HG02981 (cell line): ENCODE results near the gene TMEM245.

Experiments used
- ATAC-seq: cut with Tn5 transposase; IDR thresholded peaks from one replicate; pipeline ENCODE4 v1.9.1; 2021; ENCODE audit warnings: mild to moderate bottlenecking, moderate library complexity; ENCODE audit not compliant: unreplicated experiment

Gene TMEM245

DNA sequence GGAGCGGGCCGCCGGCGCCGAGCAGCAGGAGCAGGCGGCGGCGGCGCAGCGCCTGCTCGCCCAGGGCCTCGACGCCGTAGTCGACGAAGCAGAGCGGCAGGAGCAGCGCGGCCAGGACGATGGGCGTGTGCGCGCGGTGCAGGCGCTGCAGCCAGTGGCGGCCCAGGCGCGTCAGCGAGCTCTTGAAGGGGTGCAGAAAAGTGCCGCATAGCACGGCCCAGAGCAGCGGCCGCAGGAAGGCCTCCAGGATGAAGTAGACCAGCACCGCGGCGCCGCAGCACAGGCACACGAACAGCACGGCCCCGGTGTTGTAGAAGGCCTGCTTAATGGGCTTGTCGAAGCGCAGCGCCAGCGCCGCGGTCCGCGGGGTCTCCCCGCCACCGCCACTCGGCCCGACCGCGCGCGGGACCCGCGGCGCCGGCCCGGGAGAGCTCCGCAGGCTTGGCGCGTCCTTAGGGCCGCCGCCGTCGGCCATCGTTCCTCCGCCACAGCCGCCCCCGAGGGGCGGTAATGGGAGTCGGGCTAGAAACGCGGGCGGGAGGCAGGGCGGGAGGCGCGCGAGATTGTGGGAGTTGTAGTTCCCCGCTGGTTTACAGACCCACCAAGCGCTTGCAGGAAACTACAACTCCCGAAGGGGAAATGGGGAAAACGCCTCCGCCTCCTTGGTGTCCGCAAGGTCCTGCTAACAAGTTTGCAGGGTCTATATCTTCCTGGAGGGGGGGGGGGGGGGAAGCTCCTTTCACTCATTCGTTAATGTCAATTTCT, at the start of gene TMEM245:
TMEM245 (minus strand) TSS at position 509 of the 765 bp plus-strand sequence; CDS start at position 475, 34 bp downstream.
- ATAC-seq = peak; percentile 91

DNA sequence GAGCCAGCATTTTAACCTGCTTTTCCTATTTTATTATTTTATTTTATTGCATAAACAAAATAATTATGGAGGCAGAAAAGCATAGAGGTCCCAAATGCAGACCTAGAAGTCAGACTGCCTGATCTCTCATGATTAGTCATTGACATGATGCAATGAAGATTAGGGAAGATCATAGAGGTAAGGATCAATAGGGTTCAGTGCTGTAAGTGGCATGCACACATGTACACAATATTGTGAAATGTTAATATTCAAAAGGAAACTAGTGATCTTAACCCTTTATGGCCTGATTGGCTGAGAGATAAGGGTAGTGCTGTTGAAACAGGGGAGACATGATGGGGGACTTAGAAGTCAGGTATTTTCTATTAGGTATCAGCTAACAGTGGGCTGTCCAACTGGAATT, 48.4 kb upstream of the TMEM245 start:
- no peak for ATAC-seq

GRCh38 chr9:109167716-109168115, 48.0 kb upstream of the TMEM245 start:
- ATAC-seq = no peak

DNA sequence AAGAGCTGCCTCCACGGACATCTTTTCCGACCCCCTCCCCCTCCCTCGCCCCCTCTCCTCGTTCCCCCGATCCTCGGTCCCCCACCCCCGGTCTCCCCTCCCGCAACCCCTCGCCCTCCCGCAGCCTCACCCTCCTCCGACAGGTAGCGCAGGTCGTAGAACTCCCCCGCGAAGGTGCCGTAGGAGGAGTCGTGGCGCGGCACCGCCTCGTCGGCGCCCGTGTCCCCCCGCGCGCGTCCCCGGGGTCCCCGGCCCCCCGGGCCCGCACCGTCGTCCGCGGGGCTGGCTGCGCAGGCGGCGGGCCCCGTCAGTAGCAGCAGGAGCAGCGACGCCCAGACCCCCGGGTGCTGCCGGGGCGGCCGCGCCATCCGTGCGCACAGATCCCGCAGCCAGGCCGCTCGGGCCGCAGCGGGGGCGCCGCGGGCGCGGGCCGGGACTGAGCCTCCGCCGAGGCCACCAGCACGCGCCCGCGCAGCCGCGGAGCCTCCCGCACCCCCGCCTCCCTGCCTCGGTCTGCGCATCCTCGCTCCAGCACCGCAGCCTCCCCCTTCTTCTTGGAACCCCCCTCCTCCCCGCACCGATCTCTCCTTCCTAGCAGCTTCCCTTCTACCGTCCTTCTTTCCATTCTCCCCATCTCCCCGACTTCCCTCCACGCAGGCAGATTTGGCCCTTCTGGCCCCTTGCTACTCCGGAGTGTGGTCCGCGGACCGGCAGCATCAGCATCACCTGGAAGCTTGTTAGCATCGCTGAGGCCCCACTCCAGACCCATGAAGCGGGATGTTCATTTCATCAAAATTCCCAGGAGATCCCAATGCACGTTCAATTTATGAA, 47.2 kb upstream of the TMEM245 start, which contains the start of gene FRRS1L:
FRRS1L (minus strand) TSS at position 479 of the 831 bp plus-strand sequence; CDS start at position 368, 111 bp downstream.
- ATAC-seq = no peak

DNA sequence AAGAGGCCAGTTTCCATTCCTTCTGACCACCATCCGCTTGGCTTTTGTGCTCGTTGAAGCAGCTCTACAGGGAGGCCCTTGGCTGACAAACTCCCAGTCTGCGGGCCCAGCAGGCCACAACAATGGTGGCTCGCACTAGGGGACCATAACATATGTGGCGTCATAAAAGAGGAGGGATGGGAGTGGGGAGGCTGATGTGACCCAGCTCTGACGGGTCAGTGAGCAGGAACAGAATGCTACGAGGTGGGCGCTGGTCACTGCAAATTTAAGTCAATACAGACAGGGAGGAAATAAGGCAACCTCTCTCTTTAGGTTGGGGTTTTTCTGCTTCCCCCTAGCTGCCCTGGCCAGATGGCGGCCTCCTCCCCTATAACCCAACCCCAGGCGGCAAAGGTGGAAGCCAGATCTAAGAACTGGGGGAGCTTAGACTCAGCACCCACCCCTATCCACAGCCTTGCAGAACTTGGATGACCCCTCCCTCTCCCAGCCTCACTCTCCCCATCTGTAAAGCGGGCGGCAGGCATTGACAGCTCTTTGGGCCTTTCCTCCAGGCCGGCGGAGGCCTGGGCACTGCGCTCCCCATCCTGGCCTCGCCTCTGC, 46.5 kb upstream of the TMEM245 start:
- no peak for ATAC-seq

GRCh38 chr9:109164042-109164441, 44.3 kb upstream of the TMEM245 start:
- ATAC-seq = peak; percentile 67

DNA sequence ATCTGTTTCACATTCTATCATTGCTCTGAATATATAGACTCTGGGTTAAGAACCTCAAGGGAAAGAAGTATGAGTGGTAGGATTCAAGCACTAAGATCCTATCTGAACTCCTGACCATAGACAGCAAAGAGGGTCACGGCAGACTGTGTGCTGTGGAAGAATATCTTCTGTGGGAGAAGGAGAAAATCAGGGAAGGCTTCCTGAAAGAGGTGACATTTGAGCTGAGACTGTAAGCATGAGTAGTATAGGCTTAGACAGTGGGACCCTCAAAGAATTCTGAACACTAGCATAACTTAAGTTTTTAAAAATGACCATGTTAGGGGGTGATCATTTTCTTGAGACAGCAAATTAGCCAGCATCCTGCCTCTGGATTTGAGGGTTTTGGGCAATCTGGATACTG, 43.4 kb upstream of the TMEM245 start:
- ATAC-seq = no peak

DNA sequence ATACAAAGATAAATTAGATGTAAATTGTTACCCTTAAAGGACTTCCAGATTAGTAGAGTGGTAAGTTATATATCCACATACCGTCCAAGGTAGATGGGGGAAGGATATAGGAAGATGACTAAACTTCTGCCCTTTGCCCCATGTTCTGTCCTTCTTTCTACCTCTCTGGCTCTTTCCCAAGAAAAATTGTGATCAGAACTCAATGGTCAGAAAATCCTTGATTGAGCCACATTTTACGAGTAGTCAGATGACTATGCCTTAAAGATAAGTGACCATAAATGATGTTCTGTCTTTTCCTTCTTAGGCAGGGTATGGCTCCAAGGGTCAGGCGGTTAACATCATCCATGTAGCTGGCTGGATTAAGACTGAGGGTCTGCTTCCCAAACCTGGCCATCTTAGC, 42.9 kb upstream of the TMEM245 start:
- ATAC-seq = no peak

DNA sequence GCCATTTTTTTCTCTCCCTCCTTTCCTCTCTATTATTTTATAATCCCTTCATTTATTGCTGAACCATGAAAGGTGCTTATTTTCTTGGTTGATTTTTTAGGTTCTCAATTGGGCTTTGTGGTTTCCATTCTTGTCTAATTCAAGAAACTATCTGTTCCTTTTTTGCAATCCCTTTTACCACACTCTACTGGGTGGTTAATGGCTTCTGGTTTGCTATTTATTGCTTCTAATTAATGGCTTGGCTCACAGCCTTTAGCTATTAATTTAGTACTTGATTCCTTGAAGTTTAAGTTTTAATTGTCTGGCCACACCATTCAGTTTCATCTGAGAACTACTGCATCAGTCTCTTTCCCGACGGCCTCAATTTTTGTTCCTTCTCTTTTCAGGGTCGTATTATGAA, 41.7 kb upstream of the TMEM245 start:
- no peak for ATAC-seq

DNA sequence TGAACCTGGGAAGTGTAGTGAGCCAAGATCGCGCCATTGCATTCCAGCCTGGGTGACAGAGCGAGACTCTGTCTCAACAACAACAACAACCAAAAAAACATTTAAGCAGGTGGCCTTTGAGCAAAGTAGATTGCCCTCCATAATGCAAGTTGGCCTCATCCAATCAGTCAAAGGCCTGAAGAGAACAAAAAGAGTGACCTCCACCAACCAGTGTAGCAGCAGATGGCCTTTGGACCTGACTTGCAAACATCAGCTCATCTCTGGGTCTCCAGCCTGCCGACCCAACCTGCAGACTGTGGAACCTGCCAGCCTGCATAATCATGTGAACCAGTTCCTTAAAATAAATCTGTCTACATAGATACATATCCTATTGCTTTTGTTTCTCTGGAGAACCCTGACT, 39.8 kb upstream of the TMEM245 start:
- no peak for ATAC-seq

GRCh38 chr9:109158651-109159050, 38.9 kb upstream of the TMEM245 start:
- no peak for ATAC-seq

DNA sequence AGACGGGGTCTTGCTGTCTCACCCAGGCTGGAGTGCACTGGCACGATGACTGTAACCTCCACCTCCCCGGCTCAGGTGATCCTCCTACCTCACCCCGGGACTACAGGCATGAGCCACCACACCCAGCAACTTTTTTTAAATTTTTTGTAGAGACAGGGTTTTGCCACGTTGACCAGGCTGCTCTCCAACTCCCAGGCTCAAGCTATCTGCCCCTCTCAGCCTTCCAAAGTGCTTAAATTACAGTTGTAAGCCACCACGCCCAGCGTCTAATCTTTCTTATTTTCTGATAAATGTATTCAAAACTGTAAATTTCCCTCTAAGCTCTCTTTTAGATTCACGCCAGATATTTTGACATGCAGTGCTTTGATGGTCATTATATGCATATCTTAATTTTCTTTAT, 37.0 kb upstream of the TMEM245 start:
- no peak for ATAC-seq

DNA sequence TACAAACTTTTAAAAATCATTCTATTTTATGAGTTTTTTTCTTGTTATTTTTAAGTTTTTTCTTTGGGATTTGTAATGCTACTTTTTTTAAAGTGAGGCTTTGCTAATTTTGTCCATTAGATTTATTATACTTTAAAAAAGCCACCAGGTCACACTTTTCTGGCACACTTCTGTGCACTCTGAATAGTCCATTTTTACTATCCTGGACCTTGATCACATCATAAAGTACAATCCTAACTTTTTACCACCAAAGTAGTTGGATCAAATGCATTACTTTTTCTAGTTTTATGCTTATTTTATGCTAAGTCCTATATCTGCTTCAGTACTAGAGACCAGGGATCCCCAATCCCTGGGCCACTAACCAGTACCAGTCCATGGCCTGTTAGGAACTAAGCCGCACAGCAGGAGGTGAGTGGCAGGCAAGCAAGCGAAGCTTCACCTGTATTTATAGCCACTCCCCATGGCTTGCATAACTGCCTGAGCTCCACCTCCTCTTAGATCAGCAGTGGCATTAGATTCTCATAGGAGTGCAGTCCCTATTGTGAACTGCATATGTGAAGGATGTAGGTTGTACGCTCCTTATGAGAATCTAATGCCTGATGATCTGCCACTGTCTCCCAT, 31.3 kb upstream of the TMEM245 start:
- ATAC-seq = no peak

DNA sequence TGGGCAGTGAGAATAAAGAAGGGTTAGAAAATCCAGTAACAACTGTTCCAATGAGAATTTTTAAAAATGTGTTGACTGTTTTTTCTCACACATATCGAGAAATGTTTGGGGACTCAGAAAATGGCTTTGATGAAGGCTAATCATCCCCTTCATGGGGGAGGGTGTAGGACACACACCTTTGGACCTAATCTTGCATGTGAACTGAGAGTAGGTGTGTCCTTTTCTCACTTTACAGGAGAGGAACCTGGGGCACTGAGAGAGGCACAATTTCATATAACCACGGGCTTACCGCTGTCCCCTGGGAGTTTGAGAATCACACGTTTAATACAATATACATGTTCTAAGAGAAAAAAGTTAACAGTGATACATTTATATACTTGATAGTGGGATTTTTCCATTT, 30.0 kb upstream of the TMEM245 start:
- ATAC-seq = no peak

GRCh38 chr9:109149089-109149488, 29.3 kb upstream of the TMEM245 start:
- no peak for ATAC-seq

DNA sequence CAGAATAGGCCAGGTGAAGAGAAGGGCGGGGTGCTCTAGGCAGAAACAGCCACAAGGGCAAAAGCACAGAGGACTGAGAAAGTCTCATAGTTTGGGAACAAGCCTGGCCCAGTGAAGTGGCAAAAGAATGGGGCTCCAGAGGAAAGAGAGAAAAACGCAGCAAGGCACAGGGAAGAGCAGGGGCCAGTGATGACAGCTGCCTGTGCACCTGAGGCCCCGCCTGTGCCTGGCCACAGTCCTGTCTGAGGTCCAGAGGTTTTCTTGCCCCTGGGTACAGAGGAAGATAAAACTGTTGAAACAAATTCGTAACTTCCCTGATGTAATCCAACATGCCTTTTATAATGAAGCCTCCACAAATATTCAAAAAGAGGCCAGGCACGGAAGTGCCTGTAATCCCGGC, 25.3 kb upstream of the TMEM245 start:
- no peak for ATAC-seq

DNA sequence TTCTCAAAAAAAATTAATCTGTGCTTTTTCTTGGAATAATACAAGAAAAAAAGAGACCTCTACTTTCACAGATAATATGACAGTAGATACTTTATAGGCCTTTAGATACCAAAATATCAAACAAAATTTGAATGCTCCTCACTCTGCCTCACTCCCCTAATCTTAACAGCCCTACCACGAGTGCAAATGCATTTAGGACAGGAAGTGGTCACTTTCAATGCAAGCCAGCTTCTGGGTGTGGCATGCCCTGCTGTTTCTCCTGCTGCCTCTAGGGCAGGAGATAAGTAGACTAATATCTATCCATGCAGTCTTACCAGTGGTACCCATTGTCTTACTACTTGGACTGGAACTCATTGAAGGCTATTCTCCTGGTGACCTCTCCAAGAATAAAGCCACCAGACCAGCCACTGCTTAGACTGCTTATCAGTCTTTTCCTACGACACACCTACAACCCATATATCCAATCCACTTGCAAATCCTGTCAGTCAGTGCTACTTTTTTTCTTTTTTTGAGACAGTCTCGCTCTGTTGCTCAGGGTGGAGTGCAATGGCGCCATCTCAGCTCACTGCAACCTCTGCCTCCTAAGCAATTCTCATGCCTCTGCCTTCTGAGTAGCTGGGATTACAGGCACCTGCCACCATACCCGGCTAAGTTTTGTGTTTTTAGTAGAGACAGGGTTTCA, 24.3 kb upstream of the TMEM245 start:
- ATAC-seq = peak; percentile 99

DNA sequence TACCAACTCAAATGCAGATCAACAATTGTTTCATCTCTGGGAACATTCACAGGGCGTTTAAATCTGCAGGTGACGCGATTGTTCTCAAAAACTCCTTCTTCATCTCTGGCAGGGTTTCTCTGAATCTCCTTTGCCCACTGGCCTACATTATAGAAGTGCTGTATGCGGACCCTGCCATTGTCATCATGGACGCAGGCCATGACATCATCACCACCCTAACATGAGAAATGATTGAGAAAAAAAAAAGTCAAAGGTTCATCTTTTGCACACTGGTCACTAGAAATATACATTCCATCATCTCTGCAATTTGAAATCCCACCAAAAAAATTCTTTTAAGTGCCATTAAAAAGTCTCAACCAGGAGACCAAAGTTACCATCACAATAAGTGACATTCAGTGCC, 21.6 kb upstream of the TMEM245 start:
- no peak for ATAC-seq

GRCh38 chr9:109139851-109140250, 20.1 kb upstream of the TMEM245 start:
- ATAC-seq = no peak

GRCh38 chr9:109138421-109138820, 18.7 kb upstream of the TMEM245 start:
- no peak for ATAC-seq

GRCh38 chr9:109134167-109134578, 14.4 kb upstream of the TMEM245 start:
- ATAC-seq = no peak
